CMK (cell line): ENCODE measurements around the gene SV2C.

Experiments
- DNase-seq: peaks from one replicate; pipeline ENCODE4 v3.0.0-alpha.2; 2010; ENCODE audit warnings: low read depth

SV2C gene

GRCh38 chr5:76165711-76166374 is 82.7 kb downstream of the SV2C start:
- no peak for DNase-seq

GRCh38 chr5:76166886-76167576 is 83.8 kb downstream of the SV2C start:
- no peak for DNase-seq

- no peak for DNase-seq
Measured at GRCh38 chr5:76169146-76169905, 86.1 kb downstream of the SV2C start.

- DNase-seq, result no peak
Measured at GRCh38 chr5:76174101-76174500, 90.9 kb downstream of the SV2C start.

GRCh38 chr5:76175051-76175666 is 92.0 kb downstream of the SV2C start:
- DNase-seq, result peak; percentile 15

- no peak for DNase-seq
Measured at GRCh38 chr5:76175821-76176403, 92.7 kb downstream of the SV2C start.

- no peak for DNase-seq
Measured at GRCh38 chr5:76177978-76178377, 94.8 kb downstream of the SV2C start.

- DNase-seq, result no peak
Measured at GRCh38 chr5:76178913-76179312, 95.7 kb downstream of the SV2C start.

- DNase-seq, result no peak
Measured at GRCh38 chr5:76180814-76181805, 97.9 kb downstream of the SV2C start.

- DNase-seq, result no peak
Measured at GRCh38 chr5:76187386-76187785, 104.2 kb downstream of the SV2C start.

GRCh38 chr5:76190356-76190755 is 107.2 kb downstream of the SV2C start:
- DNase-seq, result no peak

GRCh38 chr5:76192837-76193236 is 109.7 kb downstream of the SV2C start:
- DNase-seq, result no peak

- DNase-seq, result no peak
Measured at GRCh38 chr5:76193635-76194034, 110.5 kb downstream of the SV2C start.

- no peak for DNase-seq
Measured at GRCh38 chr5:76194340-76194739, 111.2 kb downstream of the SV2C start.

- no peak for DNase-seq
Measured at GRCh38 chr5:76196457-76196856, 113.3 kb downstream of the SV2C start.

- no peak for DNase-seq
Measured at GRCh38 chr5:76196886-76197489, 113.8 kb downstream of the SV2C start.

GRCh38 chr5:76197726-76198125 is 114.5 kb downstream of the SV2C start:
- no peak for DNase-seq

- no peak for DNase-seq
Measured at GRCh38 chr5:76199336-76200318, 116.4 kb downstream of the SV2C start.

- DNase-seq, result no peak
Measured at GRCh38 chr5:76202182-76202581, 119.0 kb downstream of the SV2C start.
